Mesothelial cell of epicardium (in vitro differentiated cells): ENCODE measurements around the gene FSTL1. TPM values are rescaled to one million over a fixed set of nuclear protein-coding genes. Genes with fewer than 3 reads are reported as not detected.

Source experiments
- DNase-seq, 2 experiments: peaks; one replicate each; pipeline ENCODE4 v3.0.0; 2021; ENCODE audit warnings: low spot score in 2 of 2; ENCODE audit not compliant: unreplicated experiment in 2 of 2
- H3K27ac Mint-ChIP-seq: 2 replicates; pipeline ENCODE4 v1.8.0; 2021; ENCODE audit warnings: mixed read lengths
- H3K27me3 Mint-ChIP-seq: 2 replicates; pipeline ENCODE4 v1.8.0; 2021; ENCODE audit warnings: low read depth, mixed read lengths
- H3K36me3 Mint-ChIP-seq: 2 replicates; pipeline ENCODE4 v1.8.0; 2021; ENCODE audit warnings: mixed read lengths
- H3K4me1 Mint-ChIP-seq: 2 replicates; pipeline ENCODE4 v1.8.0; 2021; ENCODE audit warnings: mixed read lengths
- H3K4me3 Mint-ChIP-seq: 2 replicates; pipeline ENCODE4 v1.8.0; 2021; ENCODE audit warnings: mild to moderate bottlenecking, moderate library complexity, mixed read lengths
- H3K9me3 Mint-ChIP-seq: 2 replicates; pipeline ENCODE4 v1.8.0; 2021; ENCODE audit warnings: mixed read lengths
- CTCF ChIP-seq: fragments of 200-600 bp; sonication (generic); IDR thresholded peaks from one replicate; pipeline ENCODE4 v1.5.0; 2021; ENCODE audit warnings: antibody characterized with exemption; ENCODE audit not compliant: unreplicated experiment
- total RNA-seq: library from RNA; stranded (reverse); gene quantifications from 3 replicates; pipeline ENCODE4 v1.2.1, GENCODE V29; 2021

The FSTL1 gene
- total RNA-seq, 1 donor from 2014 or later: 734 TPM

- Mint-ChIP-seq H3K4me1 (peaks cover 62% of the 10 kb centered on the region), H3K36me3 (peaks cover 14% of the 10 kb centered on the region), H3K4me3 (peak overlapping the region; percentile 57), H3K27me3 (no peaks in the 10 kb centered on the region), H3K27ac (peak overlapping the region; percentile 97), H3K9me3 (no peaks in the 10 kb centered on the region)
- TF ChIP-seq CTCF: peak; percentile 76
- peak; percentile 77 to 89 for DNase-seq
Observed at GRCh38 chr3:120417272-120417911, 33.4 kb downstream of the FSTL1 start.

GRCh38 chr3:120416868-120417267 lies 33.9 kb downstream of the FSTL1 start:
- Mint-ChIP-seq H3K4me1 (peaks cover 60% of the 10 kb centered on the region), H3K9me3 (no peaks in the 10 kb centered on the region), H3K4me3 (peak overlapping the region; percentile 57), H3K27ac (peak overlapping the region; percentile 97), H3K36me3 (peaks cover 17% of the 10 kb centered on the region), H3K27me3 (no peaks in the 10 kb centered on the region)
- no peak for DNase-seq
- no peak for TF ChIP-seq CTCF

- no peak overlapping the region for H3K4me3 Mint-ChIP-seq
- TF ChIP-seq CTCF: no peak
- DNase-seq: no peak
- peak overlapping the region; percentile 97 for H3K27ac Mint-ChIP-seq
- H3K9me3 Mint-ChIP-seq: no peaks in the 10 kb centered on the region
- H3K4me1 Mint-ChIP-seq: peaks cover 50% of the 10 kb centered on the region
- no peaks in the 10 kb centered on the region for H3K27me3 Mint-ChIP-seq
- peaks cover 24% of the 10 kb centered on the region for H3K36me3 Mint-ChIP-seq
Observed at GRCh38 chr3:120415756-120416155, 35.0 kb downstream of the FSTL1 start.

GRCh38 chr3:120410541-120410940 lies 40.3 kb downstream of the FSTL1 start:
- H3K27me3 Mint-ChIP-seq: no peaks in the 10 kb centered on the region
- no peaks in the 10 kb centered on the region for H3K4me1 Mint-ChIP-seq
- no peak overlapping the region for H3K27ac Mint-ChIP-seq
- H3K9me3 Mint-ChIP-seq: no peaks in the 10 kb centered on the region
- no peak for TF ChIP-seq CTCF
- no peak overlapping the region for H3K4me3 Mint-ChIP-seq
- DNase-seq: no peak
- peaks cover 58% of the 10 kb centered on the region for H3K36me3 Mint-ChIP-seq

GRCh38 chr3:120410116-120410515 lies 40.7 kb downstream of the FSTL1 start:
- TF ChIP-seq CTCF: no peak
- no peak for DNase-seq
- Mint-ChIP-seq H3K4me3 (no peak overlapping the region), H3K4me1 (no peaks in the 10 kb centered on the region), H3K27me3 (no peaks in the 10 kb centered on the region), H3K27ac (no peak overlapping the region), H3K9me3 (no peaks in the 10 kb centered on the region), H3K36me3 (peaks cover 57% of the 10 kb centered on the region)
